Fibroblast of peridontal ligament (primary cell): ENCODE data around the gene HDAC7.
"Not testable (repeated sequence)": the region's sequence is repeated elsewhere in the genome, so short reads cannot be mapped to it uniquely, and the experiment has no call there.

ENCODE experiments used
- DNase-seq: peaks from one replicate; pipeline ENCODE4 v3.0.0-alpha.2; 2010; ENCODE audit errors: extremely low read depth

Gene HDAC7

DNA sequence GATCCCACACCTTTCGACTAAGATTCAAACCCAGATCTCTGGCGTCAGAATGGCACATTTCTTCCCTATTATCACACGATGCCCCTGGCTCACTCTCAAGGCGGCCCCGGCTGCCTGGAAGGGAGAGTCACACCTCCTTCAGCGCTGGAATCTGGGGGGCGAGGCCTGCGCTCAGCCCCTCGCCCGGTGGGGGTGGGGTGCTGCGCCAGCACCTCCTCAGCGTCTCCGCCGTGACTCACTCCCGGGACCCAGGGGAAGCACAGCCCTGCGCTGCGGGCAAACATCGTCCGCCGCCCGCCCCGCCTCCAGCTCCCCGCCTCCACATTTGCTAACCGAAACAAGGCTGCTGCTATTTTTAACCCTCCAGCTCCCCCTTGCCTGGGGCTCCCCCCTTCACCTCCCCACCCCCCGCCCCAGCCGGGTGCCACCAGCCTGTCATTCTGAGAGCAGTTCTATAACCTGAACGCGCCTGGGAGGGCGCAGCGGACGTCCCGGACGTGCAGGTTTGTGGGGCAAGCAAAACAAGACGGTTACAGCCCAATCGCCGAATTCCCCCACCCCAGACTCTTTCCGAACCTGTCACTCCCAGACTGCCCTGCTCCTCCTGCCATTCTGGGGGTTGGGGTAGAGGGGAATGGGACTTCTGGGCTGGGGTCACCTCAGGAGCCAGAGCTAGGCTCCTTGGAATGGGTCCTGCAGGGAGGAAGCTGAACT, 6.7 kb downstream of the HDAC7 start:
- peak; percentile 77 for DNase-seq

DNA sequence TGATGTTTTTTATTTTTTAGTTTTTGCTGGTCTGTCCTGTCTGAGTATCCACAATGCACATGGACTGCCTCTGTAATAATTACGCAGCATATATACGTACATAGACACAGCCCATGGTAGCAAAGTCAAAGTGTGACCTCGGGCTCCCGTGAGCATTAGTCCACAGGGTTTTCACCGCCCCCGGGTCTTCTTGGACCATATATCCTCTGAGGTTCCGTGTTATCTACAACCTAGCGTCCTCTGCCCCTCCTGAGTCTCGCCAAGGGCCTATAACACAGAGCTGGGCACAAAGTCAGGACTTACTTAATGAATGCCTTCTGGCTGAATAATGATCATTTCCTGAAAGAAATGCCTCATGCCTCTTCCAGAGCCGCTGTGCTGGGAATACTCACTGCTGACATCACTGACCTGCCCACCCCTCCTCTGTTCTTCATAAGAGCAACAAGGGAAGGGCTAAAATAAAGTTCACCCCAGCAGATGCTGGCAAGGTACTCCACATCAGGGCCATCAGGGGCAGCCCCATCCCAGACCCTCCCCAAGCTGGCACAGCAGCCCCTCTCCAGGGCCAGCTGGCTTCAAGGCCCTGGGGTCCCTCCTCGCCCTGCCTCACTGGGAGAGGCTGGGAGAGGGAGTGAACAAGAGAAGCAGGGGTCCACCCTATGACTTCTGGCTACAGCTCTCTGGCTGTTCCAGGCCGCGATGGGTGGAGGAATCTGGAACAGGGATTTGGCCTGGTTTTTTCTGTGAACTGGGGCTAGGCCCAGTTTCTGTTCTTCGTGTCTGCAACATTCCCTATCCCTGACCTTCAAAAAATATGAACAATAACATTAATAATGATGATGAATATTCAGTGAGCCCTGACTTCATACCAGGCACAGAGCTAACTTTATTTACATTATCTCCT, 7.9 kb downstream of the HDAC7 start:
- peak; percentile 87 for DNase-seq

DNA sequence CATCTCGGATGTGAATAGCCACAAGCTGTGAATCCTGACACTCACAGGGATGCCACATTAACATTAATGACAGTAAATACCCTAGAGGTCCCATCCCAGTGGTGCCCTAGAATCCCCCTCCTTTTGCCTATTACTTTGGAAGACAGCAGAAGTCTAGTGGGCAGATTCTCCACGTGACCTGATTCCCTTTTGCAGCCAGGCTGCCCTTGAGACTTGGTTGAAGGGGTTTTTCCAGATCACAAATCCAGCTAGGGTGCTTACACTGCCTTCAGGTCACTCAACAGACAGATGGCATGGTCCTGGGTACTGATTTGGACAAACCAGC, 8.7 kb downstream of the HDAC7 start:
- DNase-seq, result no peak

DNA sequence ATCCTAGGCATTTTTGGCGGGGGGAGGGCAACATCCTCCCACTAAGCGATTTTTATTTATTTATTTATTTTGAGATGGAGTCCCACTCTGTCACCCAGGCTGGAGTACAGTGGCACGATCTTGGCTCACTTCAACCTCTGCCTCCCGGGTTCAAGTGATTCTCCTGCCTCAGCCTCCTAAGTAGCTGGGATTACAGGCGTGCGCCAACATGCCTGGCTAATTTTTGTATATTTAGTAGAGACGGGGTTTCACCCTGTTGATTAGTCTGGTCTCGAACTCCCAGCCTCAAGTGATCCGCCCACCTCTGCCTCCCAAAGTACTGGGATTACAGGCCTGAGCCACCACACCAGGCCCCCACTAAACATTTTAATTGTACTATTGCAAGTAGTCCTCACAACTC, 10.2 kb downstream of the HDAC7 start:
- not testable (repeated sequence) for DNase-seq

DNA sequence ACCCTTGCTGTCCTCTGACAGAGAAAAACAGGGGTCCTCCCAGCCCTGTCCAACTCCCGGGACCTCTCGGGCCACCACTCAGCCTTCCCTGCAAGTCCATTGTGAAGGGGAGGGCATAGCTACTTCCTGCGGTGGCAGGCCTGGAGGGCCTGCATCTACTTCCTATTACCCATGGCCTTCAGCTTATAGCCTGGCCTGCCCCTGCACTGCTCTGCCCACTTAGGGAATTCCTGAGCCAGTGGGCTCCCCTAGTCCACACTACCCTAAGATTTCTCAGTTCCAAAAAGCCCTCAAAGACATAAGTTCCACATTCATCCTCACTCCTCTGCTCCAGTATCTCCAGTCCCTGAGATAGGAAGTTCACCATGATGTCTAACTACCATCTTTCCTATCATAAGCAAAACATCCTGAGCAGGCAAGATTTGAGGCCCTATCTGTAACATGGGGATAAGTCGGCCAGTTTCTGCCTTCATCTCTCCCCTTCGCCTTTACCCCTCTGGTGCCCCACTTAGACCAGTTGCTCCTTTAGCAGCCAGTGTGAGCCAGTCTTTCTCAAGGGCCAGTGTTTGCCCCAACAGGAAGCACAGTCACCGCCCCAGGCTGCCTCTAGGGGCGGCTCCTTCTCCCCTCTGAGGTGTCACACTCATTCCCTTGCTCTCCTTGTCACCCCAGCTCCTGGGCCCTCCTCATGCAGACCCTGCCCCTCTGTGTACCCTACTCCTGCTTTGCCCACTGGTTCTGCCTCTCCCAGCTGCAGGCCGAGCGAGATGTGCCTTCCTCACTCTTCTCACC, 10.9 kb downstream of the HDAC7 start:
- no peak for DNase-seq

DNA sequence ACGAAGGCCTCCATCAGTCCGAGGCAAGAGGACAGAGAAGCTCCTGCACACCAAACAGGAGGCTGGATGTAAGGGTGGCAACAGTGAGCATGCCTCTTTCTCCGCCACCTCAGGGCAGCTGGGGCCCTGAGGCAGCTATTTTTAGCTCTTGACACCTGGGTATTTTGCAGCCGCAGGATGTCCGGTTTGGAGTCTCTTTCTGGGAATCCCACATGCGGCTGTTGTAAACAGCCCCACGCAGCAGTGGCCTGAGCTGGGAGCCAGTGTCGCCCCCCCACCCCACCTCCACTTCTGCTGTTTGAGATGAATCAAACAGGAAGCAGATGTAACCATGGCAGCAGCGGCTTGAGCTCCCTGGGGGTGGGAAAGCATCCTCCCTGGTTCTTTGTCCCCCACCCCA, 11.7 kb downstream of the HDAC7 start:
- DNase-seq, result no peak

DNA sequence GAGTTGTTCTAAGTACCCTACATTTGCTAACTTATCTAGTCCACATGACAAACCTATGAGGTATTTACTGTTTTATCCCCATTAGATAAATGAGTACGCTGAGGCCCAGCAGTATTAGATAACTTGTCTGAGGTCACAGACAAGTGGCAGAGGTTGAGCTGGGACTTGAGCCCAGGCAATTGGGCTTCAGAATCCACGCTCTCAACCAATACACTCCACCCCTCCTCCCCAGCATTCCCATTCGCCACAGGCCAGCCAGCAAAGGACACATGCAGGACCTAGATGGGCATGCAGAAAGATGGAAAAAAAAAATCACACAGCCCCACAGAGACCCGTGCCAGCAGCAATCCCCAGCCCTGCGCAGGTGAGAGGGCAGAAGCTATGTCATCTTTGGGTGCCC, 12.4 kb downstream of the HDAC7 start:
- DNase-seq, result no peak

DNA sequence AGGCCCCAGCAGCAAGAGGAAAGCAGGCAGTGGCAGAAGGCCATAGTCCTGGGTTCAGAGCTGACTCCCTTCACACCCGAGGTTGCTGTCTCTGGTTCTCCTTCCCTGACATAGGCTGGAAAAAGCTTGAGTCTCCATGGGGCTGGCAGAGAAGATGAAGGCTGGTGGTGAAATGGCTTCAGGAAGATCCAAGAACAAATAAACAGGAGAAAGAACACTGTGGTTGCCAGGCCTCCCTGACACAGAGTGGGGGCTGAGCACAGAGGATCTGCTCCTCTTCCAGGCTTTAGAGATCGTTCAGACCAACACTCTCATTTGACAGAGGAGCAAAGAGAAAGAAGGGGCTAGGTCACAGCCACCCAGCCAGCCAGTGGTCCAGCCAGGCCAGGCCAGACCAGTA, 14.3 kb downstream of the HDAC7 start:
- peak; percentile 51 for DNase-seq

DNA sequence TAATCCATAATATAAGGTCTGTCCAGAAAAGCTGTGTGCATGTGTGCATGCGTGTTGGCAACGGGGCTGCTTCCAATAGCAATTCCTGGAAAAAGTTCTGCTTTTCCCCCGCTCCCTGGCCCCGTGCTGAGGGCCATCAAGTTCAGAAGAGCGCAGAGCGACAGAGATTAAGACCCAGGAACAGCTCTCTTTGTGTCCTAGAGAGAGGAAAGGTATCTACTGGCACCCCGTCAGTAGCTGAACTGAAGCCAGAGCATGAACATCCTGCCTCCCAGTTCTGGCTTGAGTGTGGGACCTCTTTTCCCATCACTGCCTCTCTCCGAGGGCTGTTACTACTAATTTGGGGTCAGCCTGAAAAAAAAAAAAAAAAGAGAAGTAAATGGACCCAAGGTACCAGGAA, 15.5 kb downstream of the HDAC7 start:
- no peak for DNase-seq

DNA sequence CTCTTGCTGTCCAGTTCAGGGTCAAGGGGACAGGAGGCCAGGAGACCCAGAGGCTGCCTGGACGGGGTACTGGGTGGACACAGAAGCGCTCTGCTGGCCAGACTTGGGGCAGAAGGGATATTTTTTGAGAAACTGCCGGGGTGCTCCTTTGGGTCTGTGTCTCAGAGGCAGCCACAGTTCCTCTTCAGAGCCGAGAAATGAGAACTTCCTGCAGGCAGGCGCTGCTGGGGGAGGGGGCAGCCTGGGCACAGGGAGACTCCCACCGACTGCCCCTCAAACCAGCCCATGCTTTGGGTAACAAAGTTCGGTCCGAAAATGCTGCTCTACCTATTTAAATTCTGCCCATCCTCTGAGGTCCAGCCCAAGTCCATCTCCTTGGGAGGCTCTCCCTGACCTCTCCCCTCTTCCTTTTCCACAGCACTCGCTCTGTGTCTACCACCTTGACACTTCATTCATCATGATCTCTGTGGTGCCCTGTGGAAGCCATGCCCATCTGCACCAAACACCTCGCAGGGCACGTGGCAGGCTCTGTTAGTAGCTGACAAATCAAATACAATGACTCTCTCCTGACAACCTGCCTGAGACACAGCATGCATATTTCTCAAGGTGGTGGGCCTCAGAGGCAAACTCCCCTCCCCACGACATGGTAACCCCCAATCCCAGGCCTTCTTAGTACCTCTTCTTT, 16.4 kb downstream of the HDAC7 start:
- no peak for DNase-seq

DNA sequence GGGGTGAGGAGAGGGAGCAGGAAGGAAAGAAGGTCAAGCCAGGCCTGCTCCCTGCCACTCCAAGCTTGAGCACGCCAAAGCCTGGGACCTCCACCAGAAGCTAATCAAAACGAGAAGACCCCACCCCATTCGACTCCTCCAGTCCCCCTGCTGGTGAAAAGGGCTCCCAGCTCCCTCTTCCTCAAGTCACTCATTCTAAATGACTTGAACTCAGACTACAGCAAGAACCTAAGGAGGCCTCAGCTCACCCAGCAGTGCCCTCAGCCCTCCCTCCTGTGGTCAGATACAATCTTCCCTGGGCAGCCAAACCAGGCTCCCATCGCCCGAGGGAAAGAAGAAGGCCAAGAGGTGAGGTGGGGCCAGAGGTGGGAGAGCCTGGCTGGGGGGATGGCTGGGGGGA, 17.4 kb downstream of the HDAC7 start:
- DNase-seq, result no peak

DNA sequence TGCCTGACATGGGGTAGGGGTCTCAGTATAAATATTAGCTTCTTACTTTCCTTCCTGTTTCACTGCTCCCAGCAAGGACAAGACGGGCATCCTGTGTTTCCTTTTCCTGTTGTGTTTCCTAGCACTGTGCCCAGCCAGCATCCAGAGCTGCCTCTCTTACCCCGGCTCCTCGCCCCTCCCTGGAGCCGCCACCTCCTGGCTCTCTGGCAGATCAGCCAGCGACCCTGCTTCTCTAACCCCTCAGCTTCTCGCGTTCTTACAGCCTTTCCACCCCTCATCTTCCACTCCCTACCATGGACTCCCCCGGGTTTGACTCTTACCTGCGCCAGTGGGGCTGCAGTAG, 17.8 kb downstream of the HDAC7 start:
- no peak for DNase-seq

DNA sequence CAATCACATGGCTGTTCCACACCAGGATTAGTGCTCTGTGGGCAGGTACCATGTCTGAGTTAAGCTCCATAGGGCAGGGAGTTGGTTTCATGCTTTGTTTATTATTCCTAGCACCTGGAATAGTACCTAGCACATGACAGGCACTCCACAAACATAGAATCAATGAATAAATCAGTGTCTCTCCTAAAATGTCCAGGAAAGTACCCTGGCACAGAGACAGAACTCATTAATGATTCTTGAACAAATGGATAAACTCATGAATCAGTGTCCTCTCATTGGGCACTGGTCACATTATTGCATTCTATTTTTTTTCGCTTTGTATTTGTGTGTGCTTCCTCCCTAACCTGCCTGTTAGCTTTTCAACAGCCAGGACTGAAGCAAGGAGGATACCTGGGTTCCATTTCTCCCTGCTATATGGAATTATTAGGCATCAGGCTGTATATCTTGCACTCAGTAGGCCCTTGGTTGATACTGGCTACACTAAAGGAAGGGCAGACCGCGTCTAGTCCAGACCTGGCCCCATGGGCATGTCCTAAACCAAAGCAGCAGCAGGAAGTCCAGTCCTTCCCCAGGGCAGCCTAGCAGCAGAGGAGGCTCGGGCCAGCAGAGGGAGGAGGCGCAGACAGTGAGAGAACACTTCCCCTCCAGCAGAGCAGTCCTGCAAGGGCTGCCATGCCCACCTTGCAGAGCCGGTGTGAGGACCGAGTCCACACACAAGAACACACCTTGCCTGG, 18.4 kb downstream of the HDAC7 start:
- DNase-seq, result no peak

DNA sequence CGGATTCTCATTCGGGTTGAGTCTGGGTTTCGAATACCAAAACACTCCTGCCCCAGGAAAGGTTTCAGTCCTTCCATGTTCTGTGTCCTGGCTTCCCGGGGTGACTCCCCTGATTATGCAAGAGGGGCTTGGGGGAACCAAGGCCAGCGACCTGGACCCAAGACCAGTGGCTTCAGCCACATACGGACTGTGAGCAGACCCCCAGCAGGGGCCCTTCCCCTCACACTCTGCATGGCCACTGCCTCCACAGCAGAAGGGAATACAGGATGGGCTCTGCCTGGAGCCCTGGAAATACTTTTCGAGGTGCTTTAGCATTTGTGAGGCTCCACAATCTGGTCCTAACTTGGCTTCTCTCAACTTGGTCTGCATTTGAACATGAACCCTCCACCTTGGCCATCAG, 19.1 kb downstream of the HDAC7 start:
- DNase-seq, result no peak

DNA sequence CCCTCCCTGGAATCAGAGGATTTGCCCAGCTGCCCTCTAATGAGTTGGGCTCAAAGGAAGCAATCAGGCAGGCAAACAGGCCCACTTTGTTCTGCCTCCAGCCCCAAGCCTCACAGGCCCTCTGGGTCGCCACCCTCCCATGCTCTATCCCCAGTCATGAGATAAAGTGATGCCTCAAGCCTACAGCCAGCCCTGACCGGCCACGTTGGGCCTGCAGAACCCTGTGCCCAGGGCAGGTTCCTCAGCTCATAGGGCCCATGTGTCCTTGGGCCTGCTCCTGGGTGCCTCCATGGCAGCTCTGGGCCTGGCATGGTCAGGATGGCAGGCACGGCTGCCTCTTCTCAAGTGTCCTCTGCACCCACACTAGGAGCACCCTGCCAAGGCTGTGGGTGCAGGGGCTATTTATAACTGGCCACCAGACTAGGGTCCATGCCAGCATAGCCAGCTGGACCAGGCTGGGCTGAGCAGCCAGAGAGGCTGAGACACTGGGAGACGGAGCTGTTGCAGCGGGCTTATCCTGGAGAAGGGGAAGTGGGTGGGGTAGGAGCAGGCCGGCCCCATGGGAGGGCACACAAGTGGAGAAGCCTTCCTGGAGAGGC, 20.2 kb downstream of the HDAC7 start:
- DNase-seq, result no peak

DNA sequence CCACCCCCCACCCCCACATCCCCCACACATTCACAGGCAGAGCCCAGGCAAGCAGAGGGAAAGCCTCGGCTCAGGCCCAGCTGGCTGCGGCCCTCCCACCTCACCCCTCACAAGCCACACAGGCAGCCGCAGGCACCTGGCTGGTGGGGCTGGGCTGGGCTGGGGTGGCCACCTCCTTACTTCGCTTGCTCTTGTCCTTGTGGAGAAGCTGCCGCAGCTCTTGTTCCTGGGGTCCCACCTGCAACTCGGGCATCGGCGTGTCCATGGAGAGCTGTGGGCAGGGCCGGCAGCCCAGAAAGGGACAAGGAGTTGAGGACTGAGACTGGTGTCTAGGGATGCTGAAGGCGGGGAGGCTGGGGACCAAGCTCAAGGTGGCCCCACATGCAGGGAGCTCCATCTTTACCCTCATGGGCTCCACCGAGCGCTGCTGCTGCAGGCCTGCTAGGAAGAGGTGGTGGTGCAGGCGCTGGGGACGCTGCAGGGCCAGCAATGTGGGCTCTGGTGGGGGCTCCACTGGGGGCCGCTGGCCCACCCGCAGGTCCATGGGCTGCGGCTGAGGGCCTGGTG, 21.2 kb downstream of the HDAC7 start:
- DNase-seq, result no peak

DNA sequence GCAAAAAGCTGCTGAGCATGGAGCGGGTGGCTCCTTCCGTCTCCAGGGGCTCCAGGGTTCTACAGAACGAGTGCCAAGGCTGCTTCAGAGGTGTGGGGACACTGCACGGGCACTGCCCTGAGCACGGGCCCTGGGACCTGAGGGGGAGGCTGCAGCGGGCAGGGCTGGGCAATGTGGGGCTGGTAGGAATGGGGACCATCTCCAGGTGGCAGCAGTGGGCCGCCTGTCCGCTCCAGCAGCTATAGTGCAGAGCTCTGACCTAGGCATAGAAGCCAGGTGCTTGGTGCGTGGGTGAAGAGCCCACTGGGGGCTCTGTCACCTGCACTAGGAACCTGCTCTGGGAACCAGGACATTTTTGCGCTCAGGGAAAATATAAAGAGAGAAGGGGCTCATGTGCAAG, 22.3 kb downstream of the HDAC7 start:
- DNase-seq, result no peak

DNA sequence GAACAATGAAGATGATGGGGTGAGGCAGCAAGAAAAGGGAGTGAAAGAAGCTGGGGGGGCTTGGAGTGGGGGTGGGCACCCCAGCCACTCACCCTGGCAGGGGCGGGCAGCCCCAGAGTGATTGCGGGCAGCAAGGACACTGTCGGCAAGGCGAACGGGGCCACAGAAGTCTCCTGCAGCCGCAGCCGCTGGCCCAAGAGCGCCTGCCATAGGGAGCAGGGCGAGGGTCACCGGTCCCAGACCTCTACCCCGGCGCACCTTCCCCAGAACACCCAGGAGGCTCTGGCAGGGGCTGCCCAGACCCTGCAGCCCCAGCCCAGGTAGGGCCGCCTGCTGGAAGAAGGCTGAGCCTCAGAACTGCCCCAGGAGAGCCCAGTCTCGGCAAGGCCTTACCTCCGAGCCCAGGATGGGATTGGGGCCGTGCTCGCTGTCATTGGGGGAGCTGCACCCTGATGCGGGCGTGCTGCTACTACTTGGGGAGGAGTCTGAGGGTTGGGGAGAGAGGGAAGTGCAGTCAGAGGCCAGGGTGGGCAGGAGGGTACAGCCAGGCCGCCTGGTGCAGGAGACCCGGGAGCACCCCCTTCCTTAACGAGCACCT, 23.8 kb downstream of the HDAC7 start:
- no peak for DNase-seq

DNA sequence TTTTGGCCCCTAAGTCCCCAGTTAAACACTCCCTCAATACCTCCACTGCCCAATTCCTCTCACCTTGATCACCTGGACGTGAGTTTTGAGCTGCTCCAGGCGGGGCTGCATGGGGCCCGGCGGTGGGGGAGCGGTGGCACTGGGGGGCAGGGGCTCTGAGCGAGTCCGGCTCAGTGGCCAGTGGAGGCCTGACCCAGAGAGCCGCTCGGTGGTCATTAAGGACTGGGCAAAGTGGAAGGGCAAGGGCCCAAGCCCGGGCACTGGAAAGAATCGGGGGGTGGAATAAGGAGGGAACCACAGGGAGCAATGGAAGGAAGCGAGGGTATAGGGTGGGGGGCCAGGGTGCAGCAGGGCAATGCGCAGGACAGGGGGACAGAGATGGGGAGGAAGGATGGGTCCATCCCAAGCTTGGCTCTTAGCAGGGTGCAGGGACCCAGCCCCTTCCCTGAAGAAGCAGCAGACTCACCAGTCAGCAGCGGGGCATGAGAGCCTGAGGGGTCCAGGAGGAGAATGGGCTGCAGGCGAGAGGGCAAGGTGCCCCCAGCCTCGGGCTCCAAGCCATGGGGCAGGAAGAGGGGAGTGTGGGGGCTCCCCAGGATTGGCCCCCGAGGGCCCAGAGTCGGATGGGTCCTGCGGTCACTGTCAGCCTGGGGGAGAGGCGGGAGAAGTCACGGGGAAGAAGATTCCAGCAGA, 24.4 kb downstream of the HDAC7 start:
- DNase-seq, result no peak

DNA sequence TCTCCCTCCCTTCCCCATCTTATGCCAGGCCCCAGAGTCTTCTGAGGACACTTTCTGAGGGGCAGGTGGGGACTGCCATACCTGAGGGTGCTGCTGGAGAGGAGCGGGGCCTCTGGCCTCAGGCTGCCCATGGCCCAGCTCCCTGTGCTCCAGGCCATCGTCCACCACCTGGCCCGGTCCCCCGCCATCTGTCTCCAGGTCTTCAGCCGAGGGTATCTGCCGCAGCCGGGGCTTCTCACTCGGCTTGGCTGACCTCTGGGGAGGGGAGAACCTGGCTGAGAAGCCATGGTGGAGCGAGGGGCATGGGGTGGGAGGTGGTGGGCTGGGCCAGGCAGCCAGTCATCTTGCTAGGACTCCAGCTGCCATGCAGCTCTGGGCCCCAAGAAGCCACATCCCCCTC, 25.0 kb downstream of the HDAC7 start:
- DNase-seq, result no peak
